Stimulated activated CD8-positive, alpha-beta memory T cell treated with anti-CD3 and anti-CD28 coated beads, Interleukin-12 subunit alpha, Interleukin-12 subunit beta, amount 100 ng/mL, for 24 hours (primary cell): ENCODE measurements around the gene RYR3.

ENCODE experiments used
- DNase-seq: peaks from one replicate; pipeline ENCODE4 v3.0.0-alpha.2; 2020; ENCODE audit errors: extremely low read depth

Gene RYR3

DNA sequence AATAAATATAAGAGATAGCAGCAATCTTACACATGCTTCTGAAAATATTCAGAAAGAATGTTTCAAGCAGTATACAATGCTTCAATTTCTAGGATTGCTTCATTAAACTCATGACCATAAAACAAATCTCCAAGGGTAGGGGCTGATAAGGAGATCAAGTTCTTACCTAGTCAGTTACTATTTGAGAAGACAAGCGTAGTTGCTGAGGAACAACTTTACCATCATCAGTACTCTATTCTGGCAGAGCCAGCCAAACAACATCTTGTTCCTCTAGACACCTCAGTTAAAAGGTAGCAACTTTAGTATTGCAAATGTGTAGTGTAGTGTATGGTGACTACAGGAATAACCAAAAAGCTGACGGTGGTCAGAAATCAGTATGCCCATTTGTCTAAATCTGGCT lies 572.2 kb downstream of the RYR3 start:
- DNase-seq, result no peak

DNA sequence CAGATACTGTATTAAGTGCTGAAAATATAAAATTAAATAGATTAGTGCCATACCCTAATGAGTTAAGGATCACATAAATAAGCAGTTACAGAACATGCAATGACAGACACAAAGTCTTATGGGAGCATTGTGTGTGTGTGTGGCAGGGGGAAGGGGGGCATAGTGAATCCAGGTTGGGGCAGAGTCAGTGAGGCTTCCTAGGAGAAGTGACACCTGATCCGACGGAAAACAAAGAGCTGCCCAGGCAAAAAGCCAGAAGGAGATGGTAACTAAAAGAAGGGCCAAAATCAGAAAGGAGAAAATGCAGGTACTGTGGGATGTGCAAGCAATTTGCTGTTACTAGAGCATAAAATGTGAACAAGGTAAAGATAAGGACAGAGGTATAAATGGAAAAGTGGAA lies 577.4 kb downstream of the RYR3 start:
- DNase-seq, result no peak

DNA sequence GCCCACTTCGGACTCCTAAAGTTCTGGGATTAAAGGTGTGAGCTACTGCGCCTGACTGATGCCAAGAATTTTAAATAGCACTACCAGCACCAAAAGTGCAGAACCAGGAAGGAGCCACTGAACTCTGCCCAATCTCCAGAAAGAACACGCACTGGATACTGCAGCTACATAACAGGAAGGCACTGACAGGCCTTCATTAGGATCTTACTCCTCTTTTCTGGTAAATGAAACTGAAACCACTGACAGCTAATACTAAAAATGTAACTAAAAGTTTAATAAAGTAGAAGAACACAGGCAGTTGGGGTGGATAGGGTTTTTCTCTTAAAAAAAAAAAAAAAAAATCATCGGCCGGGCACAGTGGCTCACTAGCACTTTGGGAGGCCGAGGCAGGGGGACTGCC lies 583.4 kb downstream of the RYR3 start:
- DNase-seq, result no peak

DNA sequence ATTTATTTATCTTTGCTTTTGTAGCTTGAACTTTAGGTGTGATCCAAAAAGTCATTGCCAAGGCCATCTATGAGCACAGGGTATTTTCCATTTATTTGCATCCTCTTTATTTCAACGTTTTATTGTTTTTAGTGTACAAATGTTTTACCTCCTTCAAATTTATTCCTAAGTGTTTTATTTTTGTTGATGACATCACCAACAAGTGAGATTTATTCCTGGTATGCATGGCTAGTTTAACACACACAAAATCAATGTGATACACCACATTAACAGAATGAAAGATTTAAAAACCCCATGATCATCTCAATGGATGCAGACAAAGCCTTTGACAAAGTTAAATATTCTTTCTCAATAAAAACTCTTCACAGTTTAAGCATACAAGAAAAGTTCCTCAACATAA lies 591.3 kb downstream of the RYR3 start:
- no peak for DNase-seq

DNA sequence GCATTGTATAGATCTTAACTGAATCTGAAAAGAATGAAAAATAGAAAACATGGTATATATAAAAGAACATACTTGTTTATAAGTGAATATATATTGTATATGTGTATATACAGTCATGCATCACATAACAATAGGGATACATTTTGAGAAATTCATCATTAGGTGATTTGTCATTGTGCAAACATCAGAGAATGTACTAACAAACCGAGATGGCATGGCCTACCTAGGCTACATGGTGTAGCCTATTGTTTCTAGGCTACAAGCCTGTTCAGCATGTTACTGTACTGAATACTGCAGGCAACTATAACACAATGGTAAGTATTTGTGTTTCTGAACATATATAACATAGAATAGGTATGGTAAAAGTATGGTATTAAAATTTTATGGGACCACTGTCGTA lies 592.9 kb downstream of the RYR3 start:
- DNase-seq, result no peak

DNA sequence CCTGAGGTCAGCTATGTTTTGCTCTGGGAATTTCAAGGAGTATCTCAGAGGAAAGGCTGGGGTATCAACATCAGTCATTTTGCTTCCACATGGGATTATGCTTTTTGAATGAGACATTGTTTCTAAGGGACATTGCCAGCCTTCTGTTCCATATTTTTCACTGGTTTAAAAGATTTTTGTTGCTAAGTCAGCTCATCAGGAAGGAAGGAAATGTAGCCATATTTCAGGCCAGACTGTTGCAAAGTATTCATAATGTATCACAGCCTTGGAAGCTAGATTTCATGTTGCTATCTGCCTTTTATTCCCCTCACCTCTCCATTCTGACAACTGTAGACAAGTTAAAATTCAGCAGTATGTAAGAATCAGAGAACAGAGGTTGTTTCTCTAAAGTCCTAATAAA lies 596.6 kb downstream of the RYR3 start:
- no peak for DNase-seq

DNA sequence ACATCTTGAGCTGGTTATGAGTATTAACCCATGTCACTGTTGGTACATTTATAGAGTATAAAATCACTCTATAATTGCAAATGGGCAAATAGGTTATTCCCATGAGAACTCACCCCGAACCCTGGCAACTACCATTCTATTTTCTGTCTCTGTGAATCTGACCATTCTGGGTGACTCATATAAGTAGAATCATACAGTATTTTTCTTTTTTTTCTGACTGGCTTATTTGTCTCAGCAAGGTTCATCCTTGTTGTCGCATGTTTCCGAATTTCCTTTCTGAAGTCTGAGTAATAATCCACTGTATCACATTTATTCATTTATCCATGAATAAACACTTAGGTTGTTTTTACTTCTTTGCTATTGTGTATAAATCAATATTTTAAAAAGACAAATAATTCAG lies 597.6 kb downstream of the RYR3 start:
- DNase-seq, result no peak

DNA sequence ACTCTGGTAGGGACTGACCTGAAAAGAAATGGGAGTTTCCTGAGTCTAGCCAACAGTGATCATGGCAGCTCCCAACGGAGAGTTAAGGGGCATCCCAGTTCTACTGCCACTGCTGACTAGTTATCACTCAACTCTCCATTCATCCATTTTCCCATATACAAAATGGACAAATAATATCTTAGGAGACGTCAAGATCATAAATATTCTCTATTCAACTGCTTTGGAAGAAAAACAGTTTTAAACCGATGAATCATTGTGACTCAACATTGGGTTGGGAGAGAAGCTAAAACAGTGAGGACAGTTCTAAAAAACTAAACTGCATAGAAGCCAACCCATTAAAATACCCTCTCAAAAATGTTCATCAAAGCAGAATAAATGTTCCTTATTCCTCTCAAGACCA lies 600.0 kb downstream of the RYR3 start:
- no peak for DNase-seq

DNA sequence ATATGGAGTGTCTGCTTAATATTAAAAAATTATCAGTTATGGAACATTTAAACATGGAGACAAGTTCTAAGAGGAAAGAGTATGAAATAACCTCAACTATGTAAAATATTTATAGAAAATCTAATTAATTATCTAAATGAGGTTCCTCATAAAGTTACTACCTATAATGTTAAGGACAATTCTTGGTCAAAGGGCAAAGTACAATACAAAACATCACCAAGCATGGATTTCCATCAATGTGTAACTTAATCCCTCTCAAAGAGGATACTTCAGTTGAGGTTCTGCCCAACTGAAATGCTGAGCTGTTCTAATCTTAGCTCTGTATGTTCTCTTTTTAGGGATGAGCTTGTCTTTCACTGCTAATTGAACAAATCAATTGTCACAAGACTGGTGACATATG lies 601.6 kb downstream of the RYR3 start:
- no peak for DNase-seq

DNA sequence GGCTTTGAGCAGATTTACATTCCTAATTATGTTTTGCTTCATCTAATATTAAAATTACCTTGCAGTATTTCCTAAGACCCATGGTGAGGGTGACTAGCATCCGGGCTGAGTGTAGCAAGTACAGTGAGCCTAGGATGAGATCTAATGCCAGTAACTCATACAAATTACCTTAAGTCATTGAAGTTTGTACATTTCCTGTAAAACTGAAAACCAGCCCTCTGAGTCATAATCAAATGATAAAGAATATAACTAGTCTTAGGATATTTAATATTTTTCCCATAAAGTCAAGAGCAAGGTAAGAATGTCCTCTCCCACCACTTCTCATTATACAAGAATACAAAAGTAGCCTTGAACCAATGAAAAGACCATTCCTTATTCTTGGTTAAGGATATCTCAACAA lies 602.7 kb downstream of the RYR3 start:
- DNase-seq, result no peak
